Breast epithelium (tissue), 3 donors: ENCODE measurements around the gene MICALL2.

ENCODE experiments used
- CTCF ChIP-seq, 3 donors: fragments of 450-650 bp; IDR thresholded peaks; one replicate each; pipeline ENCODE4 v1.5.1; 2016 to 2017; ENCODE audit warnings: antibody characterized with exemption in 3 of 3, mild to moderate bottlenecking in 3 of 3, moderate library complexity in 3 of 3
- POLR2A ChIP-seq: fragments of 450-650 bp; IDR thresholded peaks from one replicate; pipeline ENCODE4 v1.6.1; 2016; ENCODE audit warnings: antibody characterized with exemption, mild to moderate bottlenecking, moderate library complexity
- POLR2AphosphoS5 ChIP-seq, 3 donors: sonication (generic); formaldehyde crosslinking; IDR thresholded peaks; one replicate each; pipeline ENCODE4 v1.6.1; 2017; ENCODE audit warnings: antibody characterized with exemption in 3 of 3

- TF ChIP-seq CTCF (IDR thresholded peaks at IDR 0.05) (no peak), POLR2AphosphoS5 (IDR thresholded peaks at IDR 0.05) (no peak), POLR2A (no peak)
Observed at GRCh38 chr7:1484569-1484968, 25.3 kb upstream of the MICALL2 start.
